HCT116 (cell line): ENCODE data around the gene LCLAT1. TPM values are rescaled to one million over a fixed set of nuclear protein-coding genes. Genes with fewer than 3 reads are reported as not detected.
A peak's percentile ranks its signal among the peaks of the same experiment; 100 is the strongest.

ENCODE experiments used
- ATAC-seq: fragments of 200-7000 bp; cut with Tn5 transposase; 2 replicates; pipeline ENCODE4 v1.9.1; 2020; ENCODE audit warnings: mild to moderate bottlenecking, moderate library complexity
- BruUV-seq: library from RNA; stranded (reverse); fragments of 400-500 nt; replicated peaks from 2 replicates; lab custom pipeline; 2021; lab: Mats Ljungman, UMichigan
- CTCF ChIA-PET: fragments of 300-600 bp; sonication (Branson Sonifier 250); formaldehyde crosslinking; loops from one replicate; lab custom pipeline; 2021; ENCODE audit warnings: antibody characterized with exemption; lab: Charles Lee
- POLR2A ChIA-PET: fragments of 300-600, 350-600 bp; sonication (Branson Sonifier 250); formaldehyde crosslinking; loops from one replicate; lab custom pipeline; 2021; ENCODE audit warnings: antibody characterized with exemption; lab: Charles Lee
- RAD21 ChIA-PET, 2 experiments: fragments of 300-600 bp; sonication (Branson Sonifier 250); formaldehyde crosslinking; loops; one replicate each; lab custom pipeline; 2023; ENCODE audit warnings: low total read pairs in 2 of 2; ENCODE audit not compliant: uncharacterized antibody in 2 of 2, unreplicated experiment in 2 of 2, low non-redundant PET in 1 of 2; lab: Charles Lee
- DNase-seq: peaks from one replicate; pipeline ENCODE4 v3.0.0-alpha.2; 2010; ENCODE audit warnings: low read depth, low spot score
- H2AFZ ChIP-seq: fragments of 200-600 bp; shearing (Covaris generic), sonication (generic); 2 replicates; pipeline ENCODE4 v1.6.1; 2017; ENCODE audit warnings: low read depth, mixed run types, mixed read lengths, antibody characterized with exemption, low read length; ENCODE audit not compliant: poor library complexity, severe bottlenecking
- H3K27ac ChIP-seq: 2 replicates; pipeline ENCODE4 v1.5.1; 2012; ENCODE audit warnings: low read depth, low read length
- H3K27me3 ChIP-seq: fragments of 200-600 bp; sonication (generic); 2 replicates; pipeline ENCODE4 v1.6.1; 2016; ENCODE audit warnings: mixed run types, low read length, mixed read lengths; ENCODE audit not compliant: insufficient read depth
- H3K36me3 ChIP-seq, 2 experiments: fragments of 200-500 bp in 1 of 2; fragments of 200-600 bp in 1 of 2; sonication (Bioruptor generic) in 1 of 2; sonication (generic) in 1 of 2; 2 replicates each; pipeline versions ENCODE4 v1.5.1 to v1.6.1; 2014 to 2016; ENCODE audit warnings: low read length in 2 of 2, inconsistent platforms in 1 of 2, mixed read lengths in 1 of 2, mixed run types in 1 of 2; ENCODE audit not compliant: insufficient read depth in 2 of 2, control insufficient read depth in 1 of 2
- H3K4me1 ChIP-seq, 2 experiments: fragments of 200-600 bp in 1 of 2; sonication (generic) in 1 of 2; 2 replicates each; pipeline versions ENCODE4 v1.5.1 to v1.6.1; 2012 to 2017; ENCODE audit warnings: low read length in 2 of 2, inconsistent platforms in 1 of 2, mild to moderate bottlenecking in 1 of 2, mixed read lengths in 1 of 2, mixed run types in 1 of 2, moderate library complexity in 1 of 2; ENCODE audit not compliant: insufficient read depth in 2 of 2, control insufficient read depth in 1 of 2
- H3K4me2 ChIP-seq: fragments of 200-600 bp; sonication (generic); 2 replicates; pipeline ENCODE4 v1.6.1; 2017; ENCODE audit warnings: mixed run types, low read length, mixed read lengths
- H3K4me3 ChIP-seq, 2 experiments: fragments of 200-600 bp in 1 of 2; sonication (generic) in 1 of 2; replicated peaks in 1 of 2; 2 replicates each; pipeline ENCODE4 v1.5.1; 2011 to 2016; ENCODE audit warnings: low read length in 2 of 2, control low read depth in 1 of 2, low read depth in 1 of 2, mild to moderate bottlenecking in 1 of 2, mixed read lengths in 1 of 2, mixed run types in 1 of 2
- H3K79me2 ChIP-seq: fragments of 200-600 bp; sonication (generic); 2 replicates; pipeline ENCODE4 v1.6.1; 2017; ENCODE audit warnings: mild to moderate bottlenecking, mixed run types, low read length, moderate library complexity, mixed read lengths; ENCODE audit not compliant: insufficient read depth
- H3K9ac ChIP-seq: fragments of 200-600 bp; sonication (generic); 2 replicates; pipeline ENCODE4 v1.6.1; 2016; ENCODE audit warnings: low read length, mixed read lengths
- H3K9me2 ChIP-seq: fragments of 200-600 bp; sonication (generic), shearing (Covaris generic); 2 replicates; pipeline ENCODE4 v1.6.1; 2017; ENCODE audit warnings: mixed run types, mild to moderate bottlenecking, moderate library complexity; ENCODE audit not compliant: insufficient read depth
- H3K9me3 ChIP-seq, 2 experiments: fragments of 200-500 bp in 1 of 2; fragments of 200-600 bp in 1 of 2; sonication (Bioruptor generic) in 1 of 2; sonication (generic) in 1 of 2; 2 replicates each; pipeline ENCODE4 v1.6.1; 2014 to 2017; ENCODE audit warnings: low read length in 2 of 2, mixed read lengths in 2 of 2, inconsistent platforms in 1 of 2, low read depth in 1 of 2, mild to moderate bottlenecking in 1 of 2, mixed run types in 1 of 2, moderate library complexity in 1 of 2; ENCODE audit not compliant: control insufficient read depth in 1 of 2, insufficient read depth in 1 of 2
- H4K20me1 ChIP-seq: fragments of 200-600 bp; sonication (generic), shearing (Covaris generic); 2 replicates; pipeline ENCODE4 v1.6.1; 2017; ENCODE audit warnings: mixed run types, mild to moderate bottlenecking, moderate library complexity; ENCODE audit not compliant: insufficient read depth
- CEBPB ChIP-seq: IDR thresholded peaks from 2 replicates; pipeline ENCODE4 v1.6.1; 2012; ENCODE audit warnings: low read depth
- EGR1 ChIP-seq: IDR thresholded peaks from 2 replicates; pipeline ENCODE4 v1.6.1; 2012; ENCODE audit warnings: low read depth
- RAD21 ChIP-seq: IDR thresholded peaks from 2 replicates; pipeline ENCODE4 v1.6.1; 2012; ENCODE audit warnings: low read depth, mild to moderate bottlenecking
- intact Hi-C: fragments of 100-400 bp; cut with micrococcal nuclease; formaldehyde crosslinking; loops from 2 replicates; pipeline ENCODE4 v1.10.0; 2022
- total RNA-seq: library from RNA; stranded (reverse); gene quantifications from one replicate; pipeline ENCODE4 v1.2.1, GENCODE V29; 2021; ENCODE audit not compliant: unreplicated experiment

The LCLAT1 gene
- total RNA-seq, 1 experiment from 2014 or later = 36.2 TPM

GRCh38 chr2:30472326-30472725 lies 25.3 kb downstream of the LCLAT1 start:
- Histone ChIP-seq H3K9me3 (no peaks in the 10 kb centered on the region), H2AFZ (no peak overlapping the region), H3K4me2 (no peak overlapping the region)
- CTCF ChIA-PET = no interaction called here
- POLR2A ChIA-PET = no interaction called here
- TF ChIP-seq EGR1 = no peak
- TF ChIP-seq, all 23 proteins: peak for 0
- no TSS peak for BruUV-seq
- DNase-seq = no peak
- Histone ChIP-seq H3K27me3 (no peaks in the 10 kb centered on the region), H3K4me3 (no peak overlapping the region), H3K36me3 (no peaks in the 10 kb centered on the region), H3K27ac (no peak overlapping the region), H3K79me2 (peaks cover 87% of the 10 kb centered on the region), H4K20me1 (peaks cover 14% of the 10 kb centered on the region; the same call in 1 of the 2 replicates), H3K4me1 (no peaks in the 10 kb centered on the region), H3K9ac (no peak overlapping the region), H3K9me2 (no peaks in the 10 kb centered on the region)
- RAD21 ChIA-PET = no interaction called here
- ATAC-seq = no peak
- intact Hi-C loops = no loop called here

- Histone ChIP-seq H3K36me3 (no peaks in the 10 kb centered on the region), H2AFZ (no peak overlapping the region), H3K9me3 (no peaks in the 10 kb centered on the region), H3K4me3 (no peak overlapping the region), H3K9me2 (no peaks in the 10 kb centered on the region), H4K20me1 (peaks cover 14% of the 10 kb centered on the region; the same call in 1 of the 2 replicates), H3K4me1 (no peaks in the 10 kb centered on the region), H3K27ac (no peak overlapping the region), H3K27me3 (no peaks in the 10 kb centered on the region), H3K4me2 (no peak overlapping the region), H3K9ac (no peak overlapping the region), H3K79me2 (peaks cover 90% of the 10 kb centered on the region)
- ChIA-PET CTCF (interaction anchor here (0.8 to 1.2 kb wide), 2 partner anchors 236 to 310 kb away, joined by 3 to 5 read pairs; no protein-coding TSS in a partner anchor), POLR2A (no interaction called here), RAD21 (no interaction called here)
- no peak for DNase-seq
- ATAC-seq = no peak
- no TSS peak for BruUV-seq
- peak; percentile 34; the same call in 1 of the 2 replicates for TF ChIP-seq RAD21
- no peak for TF ChIP-seq CEBPB
- intact Hi-C loops = no loop called here
These were observed 28.5 kb downstream of the LCLAT1 start for GRCh38 chr2:30475542-30475941.
